ENCODE measurements around the gene NELFCD.

The NELFCD gene

DNA sequence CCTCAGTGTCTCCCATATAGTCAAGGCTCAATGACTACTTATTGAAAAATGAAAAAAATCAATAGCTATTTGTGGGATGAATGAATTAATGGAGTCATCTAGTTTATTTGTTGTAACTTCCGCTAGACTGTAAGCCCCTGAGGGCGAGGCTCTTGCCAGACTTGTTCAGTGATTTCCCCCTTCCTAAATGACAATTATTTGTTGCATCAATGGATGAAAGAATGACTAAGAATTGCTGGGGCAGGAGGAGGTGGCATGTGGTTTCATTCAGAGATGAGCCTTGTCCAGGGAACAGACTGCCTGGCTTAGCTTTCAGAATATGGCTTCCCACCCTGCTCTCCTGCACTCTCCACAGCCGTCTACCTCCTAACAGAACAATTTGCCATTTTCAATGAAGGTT lies 62.6 kb downstream of the NELFCD start:
- in situ Hi-C loops (cut with MboI; ENCODE audit: low sequenced_read_pairs), result no loop called here

DNA sequence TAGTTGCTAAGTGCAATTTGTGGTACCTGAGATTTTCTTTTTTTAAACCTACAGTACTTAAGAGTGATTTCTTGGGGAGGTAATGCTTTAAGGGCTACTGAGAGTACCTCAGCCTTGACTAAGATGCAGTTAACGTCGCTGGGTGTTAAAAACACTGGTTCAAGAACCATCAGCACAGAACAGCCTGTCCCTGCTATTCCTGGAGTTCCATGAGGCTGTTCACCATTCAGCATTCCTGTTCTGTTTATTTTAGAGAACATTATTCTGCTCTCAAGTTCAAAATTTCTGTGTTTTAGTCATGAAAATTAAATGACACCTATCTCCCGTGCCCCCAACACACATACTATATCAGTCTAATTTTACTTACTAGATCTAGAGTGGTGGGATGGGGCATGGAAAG lies 63.2 kb downstream of the NELFCD start:
- in situ Hi-C loops (cut with MboI; ENCODE audit: low sequenced_read_pairs), result no loop called here

Data from HL-60/S4 treated with phorbol 12-myristate 13-acetate at 8.2 ng/mL for 4 days and 3 days (cell line).